HG03139 (cell line): ENCODE measurements around the gene OR9Q1.
"Not testable (repeated sequence)": the region's sequence is repeated elsewhere in the genome, so short reads cannot be mapped to it uniquely, and the experiment has no call there.

Source experiments
- ATAC-seq: cut with Tn5 transposase; IDR thresholded peaks from one replicate; pipeline ENCODE4 v1.9.1; 2021; ENCODE audit not compliant: unreplicated experiment

Gene OR9Q1

GRCh38 chr11:58023435-58023931 lies at the start of gene OR9Q1:
TSS of gene OR9Q1 (plus strand) at chr11:58023881. CDS start at chr11:58179445, 155,564 bp downstream.
- ATAC-seq: no peak

GRCh38 chr11:57974132-57974531 lies 49.5 kb upstream of the OR9Q1 start:
- ATAC-seq: no peak

- ATAC-seq: no peak
Observed at GRCh38 chr11:57974848-57975601, 48.7 kb upstream of the OR9Q1 start.

- ATAC-seq: no peak
Observed at GRCh38 chr11:57977709-57978108, 46.0 kb upstream of the OR9Q1 start.

GRCh38 chr11:57978686-57979531 lies 44.8 kb upstream of the OR9Q1 start:
- ATAC-seq: no peak

GRCh38 chr11:57979532-57980079 lies 44.1 kb upstream of the OR9Q1 start:
- no peak for ATAC-seq

- ATAC-seq: no peak
Observed at GRCh38 chr11:57980201-57980600, 43.5 kb upstream of the OR9Q1 start.

- ATAC-seq: no peak
Observed at GRCh38 chr11:57981536-57981935, 42.1 kb upstream of the OR9Q1 start.

GRCh38 chr11:57982776-57983175 lies 40.9 kb upstream of the OR9Q1 start:
- ATAC-seq: no peak

- no peak for ATAC-seq
Observed at GRCh38 chr11:57983191-57983590, 40.5 kb upstream of the OR9Q1 start.

- not testable (repeated sequence) for ATAC-seq
Observed at GRCh38 chr11:57999523-57999922, 24.2 kb upstream of the OR9Q1 start.

GRCh38 chr11:58000021-58000420 lies 23.7 kb upstream of the OR9Q1 start:
- not testable (repeated sequence) for ATAC-seq

- ATAC-seq: no peak
Observed at GRCh38 chr11:58000699-58001098, 23.0 kb upstream of the OR9Q1 start.

- ATAC-seq: no peak
Observed at GRCh38 chr11:58003036-58003435, 20.6 kb upstream of the OR9Q1 start.

- ATAC-seq: no peak
Observed at GRCh38 chr11:58003591-58003990, 20.1 kb upstream of the OR9Q1 start.

GRCh38 chr11:58004664-58005063 lies 19.0 kb upstream of the OR9Q1 start:
- no peak for ATAC-seq

- ATAC-seq: no peak
Observed at GRCh38 chr11:58006940-58007339, 16.7 kb upstream of the OR9Q1 start.

- no peak for ATAC-seq
Observed at GRCh38 chr11:58011771-58012170, 11.9 kb upstream of the OR9Q1 start.

- no peak for ATAC-seq
Observed at GRCh38 chr11:58024601-58025091, 965 bp downstream of the OR9Q1 start.

GRCh38 chr11:58027341-58027740 lies 3.7 kb downstream of the OR9Q1 start:
- ATAC-seq: no peak

GRCh38 chr11:58028687-58029411 lies 5.2 kb downstream of the OR9Q1 start:
- no peak for ATAC-seq
